ENCODE data around the gene MYH4.

DNA sequence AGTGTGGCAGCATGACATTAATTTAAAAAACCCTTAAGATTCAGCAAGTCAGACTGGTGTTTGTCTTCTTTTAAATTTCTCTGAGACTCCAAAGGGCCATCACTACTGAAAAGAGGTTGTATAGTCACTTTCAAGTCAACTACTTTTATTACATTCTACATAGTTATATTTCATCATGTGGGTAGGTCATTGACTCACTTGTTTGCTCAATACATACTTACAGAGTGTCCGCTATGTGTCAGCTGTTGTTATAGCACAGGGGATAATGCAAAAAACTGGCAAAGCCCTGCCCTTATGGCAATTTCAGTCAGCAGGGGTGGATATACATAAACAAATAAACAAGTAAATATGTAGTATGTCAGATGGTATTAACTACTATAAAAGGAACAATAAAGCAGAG is 2.5 kb upstream of the MYH4 start:
- no peak for TF ChIP-seq POLR2A (IDR thresholded peaks at IDR 0.05; ENCODE audit: low read depth, low read length)
- TF ChIP-seq, protein P1, sequence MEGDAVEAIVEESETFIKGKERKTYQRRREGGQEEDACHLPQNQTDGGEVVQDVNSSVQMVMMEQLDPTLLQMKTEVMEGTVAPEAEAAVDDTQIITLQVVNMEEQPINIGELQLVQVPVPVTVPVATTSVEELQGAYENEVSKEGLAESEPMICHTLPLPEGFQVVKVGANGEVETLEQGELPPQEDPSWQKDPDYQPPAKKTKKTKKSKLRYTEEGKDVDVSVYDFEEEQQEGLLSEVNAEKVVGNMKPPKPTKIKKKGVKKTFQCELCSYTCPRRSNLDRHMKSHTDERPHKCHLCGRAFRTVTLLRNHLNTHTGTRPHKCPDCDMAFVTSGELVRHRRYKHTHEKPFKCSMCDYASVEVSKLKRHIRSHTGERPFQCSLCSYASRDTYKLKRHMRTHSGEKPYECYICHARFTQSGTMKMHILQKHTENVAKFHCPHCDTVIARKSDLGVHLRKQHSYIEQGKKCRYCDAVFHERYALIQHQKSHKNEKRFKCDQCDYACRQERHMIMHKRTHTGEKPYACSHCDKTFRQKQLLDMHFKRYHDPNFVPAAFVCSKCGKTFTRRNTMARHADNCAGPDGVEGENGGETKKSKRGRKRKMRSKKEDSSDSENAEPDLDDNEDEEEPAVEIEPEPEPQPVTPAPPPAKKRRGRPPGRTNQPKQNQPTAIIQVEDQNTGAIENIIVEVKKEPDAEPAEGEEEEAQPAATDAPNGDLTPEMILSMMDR (conservative IDR thresholded peaks at IDR 0.05; ENCODE audit: low read depth, low read length): no peak
- TF ChIP-seq, protein P2, sequence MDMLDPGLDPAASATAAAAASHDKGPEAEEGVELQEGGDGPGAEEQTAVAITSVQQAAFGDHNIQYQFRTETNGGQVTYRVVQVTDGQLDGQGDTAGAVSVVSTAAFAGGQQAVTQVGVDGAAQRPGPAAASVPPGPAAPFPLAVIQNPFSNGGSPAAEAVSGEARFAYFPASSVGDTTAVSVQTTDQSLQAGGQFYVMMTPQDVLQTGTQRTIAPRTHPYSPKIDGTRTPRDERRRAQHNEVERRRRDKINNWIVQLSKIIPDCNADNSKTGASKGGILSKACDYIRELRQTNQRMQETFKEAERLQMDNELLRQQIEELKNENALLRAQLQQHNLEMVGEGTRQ (IDR thresholded peaks at IDR 0.05; ENCODE audit: low read depth, low read length): no peak
- TF ChIP-seq RFX5 (IDR thresholded peaks at IDR 0.05; ENCODE audit: low read depth, low read length): no peak
- no peak for TF ChIP-seq SMC3 (IDR thresholded peaks at IDR 0.05; ENCODE audit: low read depth, low read length)
- no peak for TF ChIP-seq FOS (IDR thresholded peaks at IDR 0.05; ENCODE audit: low read depth, low read length)
- TF ChIP-seq RAD21 (IDR thresholded peaks at IDR 0.05; ENCODE audit: low read length): no peak
- TF ChIP-seq CEBPB (IDR thresholded peaks at IDR 0.05; ENCODE audit: low read depth, low read length): no peak
- no peak for TF ChIP-seq MAFK (IDR thresholded peaks at IDR 0.05; ENCODE audit: low read depth, low read length)
- no peak for TF ChIP-seq MXI1 (IDR thresholded peaks at IDR 0.05; ENCODE audit: borderline replicate concordance, low read depth, low read length)
- no peak for TF ChIP-seq BHLHE40 (IDR thresholded peaks at IDR 0.05; ENCODE audit: low read depth, low read length)
- TF ChIP-seq, protein P3, sequence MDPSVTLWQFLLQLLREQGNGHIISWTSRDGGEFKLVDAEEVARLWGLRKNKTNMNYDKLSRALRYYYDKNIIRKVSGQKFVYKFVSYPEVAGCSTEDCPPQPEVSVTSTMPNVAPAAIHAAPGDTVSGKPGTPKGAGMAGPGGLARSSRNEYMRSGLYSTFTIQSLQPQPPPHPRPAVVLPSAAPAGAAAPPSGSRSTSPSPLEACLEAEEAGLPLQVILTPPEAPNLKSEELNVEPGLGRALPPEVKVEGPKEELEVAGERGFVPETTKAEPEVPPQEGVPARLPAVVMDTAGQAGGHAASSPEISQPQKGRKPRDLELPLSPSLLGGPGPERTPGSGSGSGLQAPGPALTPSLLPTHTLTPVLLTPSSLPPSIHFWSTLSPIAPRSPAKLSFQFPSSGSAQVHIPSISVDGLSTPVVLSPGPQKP (IDR thresholded peaks at IDR 0.05; ENCODE audit: borderline replicate concordance, low read depth, low read length): no peak
